ENCODE measurements around the gene CCDC38. TPM values are rescaled to one million over a fixed set of nuclear protein-coding genes. Genes with fewer than 3 reads are reported as not detected.

Gene CCDC38
- polyA plus RNA-seq, 4 donors: 0.41 to 1.3 (median 0.66) TPM

DNA sequence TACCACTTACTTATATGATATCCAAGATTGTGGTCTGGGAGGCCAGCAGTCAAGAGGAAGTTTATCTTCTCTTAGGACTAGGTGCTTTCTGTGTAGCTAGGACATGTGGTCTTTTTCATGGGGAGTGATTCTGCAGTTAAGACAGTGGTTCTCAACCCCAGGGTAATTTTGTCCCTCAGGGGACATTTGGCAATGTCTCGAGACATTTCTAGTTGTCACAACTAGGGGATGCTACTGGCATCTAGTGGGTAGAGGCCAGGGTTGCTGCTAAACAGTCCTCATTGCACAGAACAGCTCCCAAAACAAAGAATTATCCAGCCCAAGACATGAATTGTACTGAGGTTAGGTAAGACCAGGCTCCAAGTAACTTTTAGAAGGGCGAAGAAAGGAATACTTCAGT, 20.7 kb upstream of the CCDC38 start:
- no peak for DNase-seq (ENCODE audit: low read depth in 4 of 4, low spot score in 2 of 4)

DNA sequence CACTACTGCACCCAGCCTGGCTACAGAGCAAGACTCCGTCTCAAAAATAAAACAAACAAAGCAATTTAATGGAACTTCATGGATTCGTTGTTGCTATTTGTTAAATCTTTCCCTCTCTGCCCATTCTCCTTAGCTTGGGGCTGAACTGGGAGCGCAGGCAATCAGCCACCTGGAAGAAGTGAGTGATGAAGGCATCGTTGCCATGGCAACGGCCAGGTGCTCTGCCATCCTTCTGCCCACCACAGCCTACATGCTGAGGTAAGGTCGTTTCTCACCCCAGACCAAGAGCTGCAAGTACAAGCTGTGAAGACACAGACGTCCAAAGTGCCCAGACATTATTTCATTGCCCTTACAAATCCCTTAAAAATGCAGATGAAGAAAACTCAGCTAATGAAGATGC, 19.8 kb upstream of the CCDC38 start:
- no peak for DNase-seq (ENCODE audit: low read depth in 4 of 4, low spot score in 2 of 4)

DNA sequence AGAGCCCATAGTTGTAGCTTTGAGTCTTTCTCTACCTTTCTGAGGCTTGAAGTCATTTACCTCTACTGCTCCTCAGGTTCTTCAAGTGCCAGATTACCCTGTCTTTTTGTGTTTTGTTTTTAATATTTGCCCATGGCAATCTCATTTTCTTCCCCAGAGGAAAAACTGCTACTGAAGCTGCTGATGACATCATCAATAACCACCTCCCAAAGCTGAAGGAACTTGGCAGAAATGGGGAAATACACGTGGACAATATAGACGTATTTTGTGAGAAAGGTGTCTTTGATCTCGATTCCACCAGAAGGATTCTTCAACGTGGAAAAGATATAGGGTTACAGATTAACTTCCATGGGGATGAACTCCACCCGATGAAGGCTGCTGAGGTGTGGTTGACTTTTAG, 17.8 kb upstream of the CCDC38 start:
- no peak for DNase-seq (ENCODE audit: low read depth in 4 of 4, low spot score in 2 of 4)

DNA sequence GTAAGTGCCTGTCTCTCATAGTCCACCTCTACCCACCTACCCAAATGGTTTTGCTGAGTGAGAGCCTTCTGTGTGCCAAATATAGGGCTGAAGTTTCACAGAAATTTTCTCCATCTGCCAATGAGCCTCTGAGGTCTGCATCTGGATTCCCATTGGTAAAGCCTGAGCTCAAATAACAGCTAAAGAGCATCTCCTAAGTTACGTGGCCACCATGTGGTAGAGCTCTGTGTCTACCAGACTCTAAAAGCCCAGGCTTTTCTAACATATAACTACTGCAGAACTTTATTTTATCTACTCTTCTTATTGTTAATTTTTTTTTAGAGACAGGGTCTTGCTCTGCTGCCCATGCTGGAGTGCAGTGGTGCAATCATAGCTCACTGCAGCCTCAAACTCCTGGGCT, 16.7 kb upstream of the CCDC38 start:
- DNase-seq (ENCODE audit: low read depth in 4 of 4, low spot score in 2 of 4): no peak

DNA sequence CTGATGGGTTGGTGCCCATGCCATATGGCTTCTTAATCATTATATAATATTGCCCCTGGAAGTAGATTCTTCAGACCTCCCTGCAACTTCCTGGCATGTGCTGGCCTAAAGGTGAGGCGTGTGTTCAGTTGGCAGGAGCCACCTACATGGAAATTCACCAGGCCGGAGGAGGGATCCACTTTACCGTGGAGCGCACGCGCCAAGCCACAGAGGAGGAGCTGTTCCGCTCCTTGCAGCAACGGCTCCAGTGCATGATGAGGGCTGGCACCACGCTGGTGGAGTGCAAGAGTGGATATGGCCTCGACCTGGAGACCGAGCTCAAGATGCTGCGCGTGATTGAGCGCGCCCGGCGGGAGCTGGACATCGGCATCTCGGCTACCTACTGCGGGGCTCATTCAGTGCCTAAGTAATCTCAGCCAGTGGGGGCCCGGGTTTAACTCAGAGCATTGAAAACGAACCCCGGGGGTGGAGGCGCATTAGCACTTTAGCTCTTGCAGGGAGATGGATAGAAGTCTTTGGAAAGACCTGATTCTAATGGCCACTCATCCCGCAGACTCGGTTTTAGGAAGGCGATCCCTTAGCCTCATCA, 14.2 kb upstream of the CCDC38 start:
- DNase-seq (ENCODE audit: low read depth in 4 of 4, low spot score in 2 of 4): no peak

DNA sequence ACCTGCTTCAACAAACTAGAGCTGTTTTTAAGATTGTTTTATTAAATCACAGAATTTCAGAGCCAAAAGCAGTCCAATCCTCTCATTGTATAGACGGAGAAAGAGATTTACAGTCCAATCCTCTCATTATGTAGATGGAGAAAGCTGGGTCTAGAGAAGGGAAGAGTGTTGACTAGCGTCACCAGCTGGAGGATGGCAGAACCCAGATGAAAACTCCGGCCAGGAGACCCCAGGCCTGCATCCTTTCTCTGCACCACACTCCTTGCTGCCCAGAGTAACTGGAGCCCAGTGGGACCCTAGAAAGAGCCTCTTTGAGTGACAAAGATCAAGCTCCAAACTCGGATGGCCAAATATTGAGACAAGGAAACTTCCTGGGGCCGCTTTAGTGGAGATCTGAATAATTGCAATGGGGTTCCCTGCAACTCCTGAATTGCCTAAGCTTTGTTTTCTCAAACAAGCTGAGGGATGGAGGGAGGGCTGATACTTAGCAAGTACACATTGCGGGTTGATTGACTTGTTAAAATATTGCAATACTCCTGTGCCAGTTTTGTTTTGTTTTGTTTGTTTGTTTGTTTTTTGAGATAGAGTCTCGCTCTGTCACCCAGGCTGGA, 13.2 kb upstream of the CCDC38 start:
- no peak for DNase-seq (ENCODE audit: low read depth in 4 of 4, low spot score in 2 of 4)

DNA sequence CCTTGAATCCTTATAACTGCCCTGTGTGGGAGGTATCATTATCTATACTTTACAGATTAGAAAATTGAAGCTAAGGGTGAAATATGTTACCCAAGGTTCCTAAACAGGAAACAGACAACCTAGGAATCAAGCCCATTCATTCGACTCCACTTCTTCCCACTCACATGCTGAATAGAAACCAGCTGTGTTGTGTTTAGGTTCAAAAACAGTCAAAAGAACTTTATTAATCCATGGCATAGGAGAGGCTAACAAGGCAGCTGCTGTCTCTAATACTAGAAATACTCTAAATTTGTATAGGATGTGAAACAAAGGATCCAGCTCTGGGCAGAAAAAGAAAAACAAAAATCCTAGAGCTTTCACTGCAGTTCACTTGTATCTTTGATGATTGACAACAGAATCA, 10.6 kb upstream of the CCDC38 start:
- no peak for DNase-seq (ENCODE audit: low read depth in 4 of 4, low spot score in 2 of 4)

DNA sequence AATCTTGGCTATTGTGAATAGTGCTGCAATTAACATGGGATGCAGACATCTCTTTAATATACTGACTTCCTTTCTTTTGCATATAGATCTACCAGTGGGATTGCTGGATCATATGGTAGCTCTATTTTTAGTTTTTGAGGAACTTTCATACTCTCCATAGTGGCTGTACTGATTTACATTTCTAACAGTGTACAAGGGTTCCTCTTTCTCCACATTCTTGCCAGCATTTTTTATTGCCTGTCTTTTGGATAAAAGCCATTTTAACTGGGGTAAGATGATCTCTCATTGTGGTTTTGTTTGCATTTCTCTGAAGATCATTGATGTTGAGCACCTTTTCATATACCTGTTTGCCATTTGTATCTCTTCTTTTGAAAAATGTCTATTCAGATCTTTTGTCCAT, 9.1 kb upstream of the CCDC38 start:
- DNase-seq (ENCODE audit: low read depth in 4 of 4, low spot score in 2 of 4): no peak

DNA sequence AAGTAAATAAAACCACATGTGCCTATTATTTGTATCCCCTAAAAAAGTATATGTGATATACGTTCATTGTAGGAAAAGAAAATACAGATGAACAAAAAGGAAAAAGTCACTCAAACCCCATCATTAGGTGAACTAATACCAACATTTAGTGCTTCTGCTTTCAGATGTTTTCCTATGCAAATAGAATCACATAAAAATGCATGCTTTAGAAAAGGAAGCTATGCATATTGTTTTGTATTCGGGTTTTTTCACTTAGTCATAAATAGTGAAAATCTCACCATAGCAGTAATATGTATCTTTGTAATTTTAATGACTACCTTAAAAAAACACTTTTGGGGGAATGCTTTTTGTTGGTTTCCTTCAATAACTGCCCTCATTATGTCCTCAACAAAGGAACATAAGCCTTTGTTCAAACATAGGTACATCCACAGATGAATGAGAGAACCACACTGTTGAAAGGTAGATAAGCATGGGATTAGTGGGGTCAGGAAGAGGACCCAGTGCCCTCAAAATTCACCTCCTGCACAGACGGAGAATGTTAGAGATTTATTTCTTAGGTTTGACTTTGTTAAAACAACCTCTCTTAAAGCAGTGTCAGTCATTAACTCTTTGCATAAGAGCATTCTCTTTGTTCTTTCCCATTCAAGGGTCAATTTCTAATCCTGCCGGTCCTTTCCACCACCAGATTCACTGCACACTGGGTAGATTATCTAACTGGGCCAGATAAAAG, 7.2 kb upstream of the CCDC38 start:
- DNase-seq (ENCODE audit: low read depth in 4 of 4, low spot score in 2 of 4): no peak

DNA sequence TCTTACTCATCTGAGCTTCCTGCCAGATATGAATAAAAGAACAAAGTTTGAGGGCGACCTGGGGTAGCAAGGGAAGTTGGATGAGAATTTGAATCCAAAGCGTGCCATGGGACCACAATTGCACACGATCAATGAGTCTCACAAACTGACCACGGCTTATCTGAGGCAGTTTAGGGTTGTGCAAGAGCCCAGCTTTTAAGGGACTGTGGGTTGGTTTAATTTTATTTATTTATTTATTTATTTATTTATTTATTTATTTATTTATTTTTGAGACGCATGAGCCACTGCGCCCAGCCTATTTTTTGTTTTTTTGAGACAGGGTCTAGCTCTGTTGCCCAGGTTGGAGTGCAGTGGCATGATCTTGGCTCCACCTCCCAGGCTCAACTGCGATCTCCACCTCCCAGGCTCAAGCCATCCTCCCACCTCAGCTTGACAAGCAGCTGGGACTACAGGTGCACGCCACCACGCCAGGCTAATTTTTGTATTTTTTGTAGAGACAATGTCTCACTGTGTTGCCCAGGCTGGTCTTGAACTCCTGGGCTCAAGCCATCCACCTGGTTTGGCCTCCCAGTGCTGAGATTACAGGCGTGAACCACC, 1.8 kb upstream of the CCDC38 start:
- DNase-seq (ENCODE audit: low read depth in 4 of 4, low spot score in 2 of 4): no peak

DNA sequence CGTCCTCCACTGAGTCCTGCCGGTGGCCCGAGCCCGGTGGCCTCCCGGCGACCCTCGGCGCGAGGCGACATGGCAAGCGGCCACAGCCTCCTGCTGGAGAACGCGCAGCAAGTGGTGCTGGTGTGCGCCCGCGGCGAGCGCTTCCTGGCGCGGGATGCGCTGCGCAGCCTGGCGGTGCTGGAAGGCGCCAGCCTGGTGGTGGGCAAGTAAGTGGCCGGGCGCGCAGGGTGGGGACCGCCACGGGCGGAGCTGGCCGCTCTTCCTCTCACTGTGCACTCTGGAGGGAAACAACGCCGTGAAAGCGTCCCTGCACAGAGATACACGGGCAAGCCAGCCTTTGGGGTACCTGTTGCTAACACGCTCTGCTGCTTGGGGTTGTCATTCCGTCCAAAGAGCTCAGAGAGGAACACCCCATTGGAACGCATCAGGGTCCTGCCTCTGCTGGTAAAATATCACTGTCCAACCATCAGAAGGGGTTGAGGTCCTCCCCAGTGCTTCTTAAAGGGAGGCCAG, 972 bp upstream of the CCDC38 start, which contains the start of gene AMDHD1:
AMDHD1 (plus strand) TSS at position 2 of the 513 bp plus-strand sequence; CDS start at position 70, 68 bp downstream.
- DNase-seq (ENCODE audit: low read depth in 4 of 4, low spot score in 2 of 4): peak in 3 of 4 donors; percentile 11 to 29 (median 23)

DNA sequence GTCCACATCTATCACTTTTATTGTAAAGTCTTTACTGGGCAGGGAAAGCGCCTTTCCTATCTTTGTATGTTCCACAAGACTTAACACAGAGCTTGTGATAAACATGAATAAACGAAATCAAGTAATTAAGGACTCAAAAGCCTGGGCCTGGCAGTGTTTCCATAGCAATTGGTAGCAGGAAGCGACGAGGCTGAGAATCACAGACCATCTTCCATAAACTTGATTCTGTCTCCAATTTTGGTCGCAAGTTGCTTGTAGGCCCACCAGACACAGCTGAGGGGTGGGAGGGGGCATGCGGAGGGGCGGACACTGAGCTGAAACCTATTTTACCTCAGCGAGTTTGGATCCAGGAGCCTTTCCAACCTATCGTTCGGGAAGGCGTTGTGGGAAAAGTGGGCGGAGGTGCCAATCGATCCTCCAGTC, 302 bp downstream of the CCDC38 start:
- peak in 1 of 4 donors; percentile 11 for DNase-seq (ENCODE audit: low read depth in 4 of 4, low spot score in 2 of 4)

DNA sequence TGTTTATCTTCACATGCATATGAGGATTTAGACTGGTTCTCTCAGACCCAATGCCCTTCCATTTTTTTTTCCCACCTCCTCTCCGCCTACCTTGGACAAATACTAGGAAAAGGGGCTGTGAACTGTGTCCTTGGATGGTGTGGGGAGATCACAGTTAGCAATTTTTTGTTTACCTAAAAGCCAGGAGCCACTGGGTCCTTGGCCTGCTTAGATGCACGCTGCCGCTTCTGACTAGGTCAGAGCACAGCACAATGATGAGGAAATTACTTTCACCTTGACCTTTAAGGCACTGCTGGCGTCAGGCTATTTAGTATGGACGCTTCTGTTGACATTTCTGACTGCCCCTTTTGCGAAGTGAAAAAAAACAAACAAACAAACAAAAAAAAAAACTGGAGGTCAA, 1.9 kb downstream of the CCDC38 start:
- DNase-seq (ENCODE audit: low read depth in 4 of 4, low spot score in 2 of 4): no peak

DNA sequence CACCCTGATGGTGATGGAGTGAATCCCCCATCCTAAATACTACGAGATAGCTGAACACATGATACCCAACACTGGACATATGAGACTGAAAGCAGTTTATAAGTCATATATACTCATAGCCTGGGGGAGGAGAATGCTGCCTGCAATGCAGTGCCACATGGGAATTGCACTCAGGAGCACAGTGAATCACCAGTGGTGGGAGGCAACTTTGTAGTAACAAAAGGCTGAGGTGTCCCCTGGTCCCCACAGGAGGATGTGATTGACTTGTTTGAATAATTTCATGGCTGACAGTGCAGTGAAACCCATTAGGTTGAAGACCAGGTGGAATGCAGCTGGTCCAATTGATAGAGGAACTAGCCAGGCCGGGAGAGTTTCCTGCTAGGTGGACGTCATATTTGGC, 20.2 kb downstream of the CCDC38 start:
- no peak for DNase-seq (ENCODE audit: low read depth in 4 of 4, low spot score in 2 of 4)

DNA sequence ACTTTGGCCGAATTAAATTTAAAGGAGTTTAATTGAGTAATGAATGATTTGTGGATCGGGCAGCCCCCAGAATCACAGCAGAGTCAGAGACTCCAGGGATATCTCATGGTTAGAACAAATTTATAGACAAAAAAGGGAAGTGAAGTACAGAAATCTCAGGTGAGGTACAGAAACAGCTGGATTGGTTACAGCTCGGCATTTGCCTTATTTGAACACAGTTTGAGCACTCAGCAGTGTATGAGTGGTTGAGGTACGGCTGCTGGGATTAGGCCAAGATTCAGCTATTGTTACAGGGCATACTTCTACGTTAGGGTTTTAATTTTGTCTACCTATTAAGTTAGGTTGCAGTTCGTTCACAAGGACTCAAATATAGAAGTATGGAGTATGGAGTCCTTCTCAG, 23.3 kb downstream of the CCDC38 start:
- DNase-seq (ENCODE audit: low read depth in 4 of 4, low spot score in 2 of 4): no peak

DNA sequence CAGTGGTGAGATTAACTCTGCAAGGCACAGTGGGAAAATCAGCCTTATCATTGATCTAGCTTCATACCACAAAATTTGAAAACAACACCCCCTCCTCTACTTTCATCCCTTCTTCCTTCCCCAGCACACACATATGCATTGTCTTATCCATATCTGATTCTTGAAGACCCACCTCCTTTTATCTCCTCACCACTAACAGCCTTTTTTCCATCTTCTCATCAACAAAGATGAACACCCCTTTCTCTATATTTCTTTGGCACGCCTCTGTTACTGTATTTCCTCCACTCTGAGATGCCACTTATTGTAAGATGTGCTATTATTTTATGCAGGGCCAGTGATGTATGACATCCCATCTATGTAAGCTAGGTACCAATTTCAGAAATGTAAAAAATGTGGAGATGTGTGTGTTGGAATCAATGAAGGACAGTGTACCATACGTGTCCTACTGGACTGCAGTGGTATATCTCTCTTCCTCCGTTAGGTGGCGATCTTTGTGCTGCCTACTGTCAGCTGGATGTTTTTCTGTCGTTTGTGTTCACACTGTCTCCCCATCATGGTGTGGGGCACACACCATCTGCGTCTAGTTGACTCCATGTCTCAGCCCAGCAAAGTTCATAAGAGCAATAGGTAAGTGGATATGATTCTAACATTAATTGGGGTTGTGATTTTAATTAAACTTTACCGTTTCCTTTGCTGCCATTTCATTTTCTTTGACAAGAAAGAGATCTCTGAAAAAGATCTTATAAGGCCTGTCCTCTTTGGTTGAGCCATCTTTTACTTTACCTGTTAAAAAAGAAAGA, 24.0 kb downstream of the CCDC38 start:
- DNase-seq (ENCODE audit: low read depth in 4 of 4, low spot score in 2 of 4): peak in 2 of 4 donors; percentile 4 to 8

DNA sequence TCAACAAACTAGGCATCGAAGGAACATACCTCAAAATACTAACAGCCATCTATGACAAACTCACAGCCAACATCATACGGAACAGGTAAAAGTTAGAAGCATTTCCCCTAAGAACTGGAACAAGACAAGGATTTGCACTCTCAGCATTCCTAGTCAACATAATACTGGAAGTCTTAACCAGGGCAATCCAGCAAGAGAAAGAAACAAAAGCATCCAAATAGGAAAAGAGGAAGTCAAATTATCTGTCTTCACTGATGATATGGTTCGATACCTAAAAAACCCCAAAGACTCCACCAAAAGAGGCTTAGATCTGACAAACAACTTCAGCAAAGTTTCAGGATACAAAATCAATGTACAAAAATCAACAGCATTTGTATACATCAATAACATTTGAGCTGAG, 32.5 kb downstream of the CCDC38 start:
- DNase-seq (ENCODE audit: low read depth in 4 of 4, low spot score in 2 of 4): no peak

DNA sequence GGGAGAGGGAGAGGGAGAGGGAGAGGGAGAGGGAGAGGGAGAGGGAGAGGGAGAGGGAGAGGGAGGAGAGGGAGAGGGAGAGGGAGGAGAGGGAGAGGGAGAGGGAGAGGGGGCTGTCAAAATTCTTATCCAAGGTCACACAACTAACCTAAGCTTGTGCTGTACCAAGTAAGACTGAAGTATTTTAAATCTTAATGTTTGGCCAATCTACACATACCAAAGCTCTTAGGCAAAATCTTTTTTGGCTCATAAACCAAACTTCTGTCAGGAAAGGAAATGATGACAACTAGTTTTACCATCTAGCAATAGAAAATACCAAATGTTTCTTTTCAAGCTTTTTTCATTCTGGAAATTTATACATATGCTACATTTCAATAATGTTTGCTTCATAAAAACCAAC, 33.8 kb downstream of the CCDC38 start:
- DNase-seq (ENCODE audit: low read depth in 4 of 4, low spot score in 2 of 4): no peak

DNA sequence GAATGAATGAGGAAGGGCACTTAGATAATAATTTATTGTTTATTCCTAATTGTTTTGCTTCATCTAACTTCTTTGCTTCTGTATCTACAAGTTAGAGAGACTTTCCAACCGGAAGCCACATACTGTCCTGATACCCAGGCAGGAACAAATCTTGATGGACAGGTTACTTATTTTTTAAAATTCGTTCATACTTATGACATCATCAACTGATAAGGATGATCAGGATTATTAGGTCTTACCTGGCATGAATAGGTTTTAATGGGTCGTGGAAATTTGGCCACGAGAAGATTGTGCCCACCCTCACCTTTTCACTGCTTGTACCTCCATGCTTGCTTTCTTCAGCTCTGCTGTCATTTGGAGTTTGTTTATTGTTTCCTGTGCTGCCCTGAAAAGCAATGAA, 44.3 kb downstream of the CCDC38 start:
- no peak for DNase-seq (ENCODE audit: low read depth in 4 of 4, low spot score in 2 of 4)

DNA sequence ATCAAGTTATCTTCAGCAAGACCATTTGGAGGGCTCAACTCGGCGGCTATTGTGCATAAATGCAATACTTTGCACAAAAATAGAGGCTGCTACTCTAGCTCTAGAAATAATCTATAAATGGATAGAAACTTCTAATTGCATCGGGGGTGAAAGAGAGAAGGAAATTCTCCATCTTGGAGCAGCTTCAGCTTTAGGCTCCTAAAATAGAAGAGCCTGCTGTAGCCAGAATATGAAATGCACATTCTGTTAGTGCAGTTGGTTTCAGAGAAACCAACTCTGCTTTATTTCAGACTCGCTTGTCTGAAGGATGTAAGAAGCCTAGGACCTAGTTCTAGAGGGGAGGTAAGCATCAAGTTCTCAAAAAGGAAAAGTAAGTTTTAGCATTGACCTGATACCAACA, 45.6 kb downstream of the CCDC38 start:
- DNase-seq (ENCODE audit: low read depth in 4 of 4, low spot score in 2 of 4): no peak

DNA sequence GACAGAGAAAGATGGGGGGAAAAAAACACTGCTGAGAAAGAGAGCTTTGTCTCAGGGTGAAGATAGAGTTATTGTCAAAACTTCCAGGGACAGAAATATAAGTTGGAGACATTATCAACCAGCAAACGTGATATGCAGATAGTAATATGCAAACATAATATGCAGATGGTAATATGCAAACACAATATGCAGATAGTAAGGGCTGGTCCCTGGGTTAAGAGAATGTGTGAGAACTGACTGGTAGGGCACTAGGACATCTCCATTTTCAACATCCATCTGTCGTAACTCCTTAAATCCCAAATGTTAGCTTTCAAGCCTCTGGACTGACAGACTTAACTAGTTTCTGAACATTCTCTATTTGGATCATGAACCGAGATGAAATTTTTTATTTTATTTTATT, 51.5 kb downstream of the CCDC38 start:
- no peak for DNase-seq (ENCODE audit: low read depth in 4 of 4, low spot score in 2 of 4)

Data from left renal cortex interstitium (tissue), 4 donors.